HG02852 (cell line): ENCODE measurements around the gene MMP24.
"Not testable (repeated sequence)": the region's sequence is repeated elsewhere in the genome, so short reads cannot be mapped to it uniquely, and the experiment has no call there.

Experiments used
- ATAC-seq: cut with Tn5 transposase; IDR thresholded peaks from one replicate; pipeline ENCODE4 v1.9.1; 2021; ENCODE audit warnings: mild to moderate bottlenecking, moderate library complexity; ENCODE audit not compliant: unreplicated experiment

The MMP24 gene

GRCh38 chr20:35305682-35306556 is 79.4 kb downstream of the MMP24 start:
- ATAC-seq, result no peak

DNA sequence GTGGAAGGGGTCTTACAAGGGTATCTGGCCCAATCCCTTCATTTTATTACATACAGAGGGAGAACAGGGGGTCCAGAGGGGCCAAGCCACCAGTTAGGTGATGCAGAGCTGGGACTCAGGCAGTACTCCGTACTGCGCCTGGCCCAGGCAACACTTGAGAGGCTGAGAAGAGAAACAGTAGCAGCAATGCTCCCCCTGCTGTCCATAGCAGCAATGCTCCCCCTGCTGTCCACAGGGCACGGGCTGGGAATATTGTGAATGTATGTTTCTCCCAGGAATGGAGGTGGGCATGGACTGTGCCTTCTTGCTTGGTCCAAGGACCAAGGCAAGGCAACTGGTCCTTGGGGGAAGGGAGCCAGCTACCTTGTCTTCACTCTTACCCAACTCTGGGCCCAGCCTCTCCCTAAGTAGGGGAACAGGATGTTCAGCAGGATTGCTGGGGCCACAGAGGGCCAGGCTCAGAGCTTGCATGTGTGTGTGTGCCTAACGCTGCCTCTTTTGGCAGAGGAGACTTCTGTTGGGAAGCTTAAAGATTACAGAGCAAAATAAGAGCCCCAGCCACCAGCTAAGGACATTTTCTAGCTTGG is 80.5 kb downstream of the MMP24 start:
- ATAC-seq, result no peak

GRCh38 chr20:35307666-35308653 is 81.5 kb downstream of the MMP24 start:
- no peak for ATAC-seq

- no peak for ATAC-seq
Observed at GRCh38 chr20:35311409-35311808, 84.9 kb downstream of the MMP24 start.

DNA sequence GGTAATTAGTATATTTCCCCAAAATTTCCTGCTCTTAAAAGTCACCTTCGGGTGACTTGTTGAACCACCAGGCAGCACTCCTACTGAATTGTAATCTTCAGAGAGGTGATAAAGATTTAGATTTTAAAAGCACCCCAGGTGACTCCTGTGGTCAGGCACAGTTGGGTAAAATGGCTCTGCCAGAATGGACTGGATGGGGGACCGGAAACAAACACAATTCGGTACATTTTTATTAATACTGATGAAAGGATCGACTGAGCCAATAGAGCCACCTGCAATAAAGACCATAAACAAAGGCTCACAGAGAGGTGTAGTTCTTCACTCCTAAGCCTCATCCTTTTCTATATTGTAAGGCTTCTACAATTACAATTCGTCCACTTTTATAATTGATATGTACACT is 85.3 kb downstream of the MMP24 start:
- no peak for ATAC-seq

GRCh38 chr20:35312318-35312717 is 85.8 kb downstream of the MMP24 start:
- ATAC-seq, result no peak

DNA sequence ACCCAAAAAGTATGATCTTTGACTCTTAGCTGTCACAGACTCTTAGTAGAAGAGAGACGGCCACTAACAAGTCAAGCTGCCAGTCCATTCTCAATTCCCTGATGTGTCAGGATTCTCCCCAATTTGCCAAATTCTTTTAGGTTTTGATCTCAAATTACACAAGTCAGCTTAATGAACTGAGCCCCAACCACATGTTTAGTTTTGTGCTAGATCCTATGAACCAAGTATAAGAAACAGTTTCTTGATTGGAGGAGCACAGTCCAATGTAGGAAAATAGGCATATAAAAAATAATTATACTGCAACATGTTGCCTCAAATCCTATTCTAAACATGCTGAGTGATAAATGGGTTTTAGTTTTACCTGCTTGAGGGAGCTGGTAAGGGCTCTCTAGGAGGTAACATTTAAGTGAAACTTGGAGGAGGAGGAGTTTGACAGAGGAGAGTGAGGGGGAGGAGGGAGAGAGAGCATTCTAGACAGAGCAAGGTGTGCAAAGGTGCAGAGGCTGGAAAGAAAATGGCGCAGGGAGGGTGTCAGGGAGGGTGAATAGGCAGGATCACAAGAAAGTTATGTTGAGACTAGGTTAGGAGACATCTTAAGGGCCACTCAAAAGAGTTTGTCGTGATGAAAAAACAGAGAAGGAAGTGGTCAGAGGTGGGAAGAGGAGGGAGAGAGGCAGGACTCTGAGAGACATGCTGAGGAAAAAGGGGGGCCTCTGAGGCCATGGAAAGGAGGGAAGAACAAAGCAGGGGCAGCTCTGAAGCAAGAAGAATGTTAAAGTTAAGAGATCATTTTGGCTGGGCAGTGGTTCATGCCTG is 88.5 kb downstream of the MMP24 start:
- no peak for ATAC-seq

GRCh38 chr20:35315632-35316020 is 89.1 kb downstream of the MMP24 start:
- not testable (repeated sequence) for ATAC-seq

- no peak for ATAC-seq
Observed at GRCh38 chr20:35316086-35316485, 89.6 kb downstream of the MMP24 start.

DNA sequence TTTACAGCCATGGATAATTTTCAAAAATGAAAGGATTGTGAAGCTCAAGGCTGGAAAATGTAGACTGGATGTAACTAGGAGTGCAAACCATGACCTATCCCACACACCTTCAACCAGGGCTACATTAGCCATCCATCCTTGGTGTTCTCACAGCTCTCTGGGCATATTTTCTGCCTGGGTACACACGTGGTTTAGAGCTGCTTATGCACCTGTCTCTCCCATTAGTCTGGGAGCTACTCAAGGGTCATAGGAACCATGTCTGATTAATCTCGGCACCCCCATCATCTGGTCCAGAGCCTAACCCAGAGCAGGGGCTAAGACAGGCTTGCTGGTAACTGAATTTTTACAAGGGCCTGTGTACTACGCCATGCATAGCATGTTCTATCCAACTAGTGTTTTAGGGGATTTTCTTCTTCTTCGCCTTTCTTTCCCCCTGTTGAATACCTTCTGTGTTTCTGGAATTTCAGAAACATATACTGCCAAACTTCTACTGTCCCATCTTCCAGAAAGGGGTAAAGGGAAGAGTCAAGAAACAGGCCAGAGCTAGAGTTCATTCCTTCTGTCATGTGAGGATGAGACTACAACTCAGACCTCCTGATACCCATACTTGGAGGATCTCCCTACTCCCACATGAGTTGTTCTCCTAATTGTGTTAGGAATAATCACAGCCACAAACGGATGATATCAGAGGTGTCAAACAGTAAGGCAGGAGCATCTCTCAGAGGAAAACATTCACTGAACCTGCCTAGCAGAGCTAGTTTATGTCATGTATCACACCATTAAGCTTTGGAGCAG is 91.1 kb downstream of the MMP24 start:
- no peak for ATAC-seq

GRCh38 chr20:35318502-35319157 is 92.1 kb downstream of the MMP24 start:
- no peak for ATAC-seq

- ATAC-seq, result no peak
Observed at GRCh38 chr20:35319192-35319870, 92.8 kb downstream of the MMP24 start.

DNA sequence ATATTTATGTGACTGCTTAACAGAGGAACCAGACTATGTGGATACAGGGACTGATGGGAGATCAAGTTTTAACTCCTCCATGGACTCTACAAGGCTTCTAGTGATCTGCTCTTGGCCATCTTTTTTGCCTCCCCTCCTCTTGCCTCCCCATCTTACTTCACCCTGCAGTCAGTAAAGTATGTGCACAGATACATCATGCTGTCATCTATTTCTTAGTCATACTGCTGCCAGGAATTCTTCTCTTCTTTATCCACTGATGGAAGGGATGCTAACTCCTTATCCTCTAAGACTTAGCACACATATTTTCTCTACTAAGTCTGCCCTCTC is 93.3 kb downstream of the MMP24 start:
- no peak for ATAC-seq

- no peak for ATAC-seq
Observed at GRCh38 chr20:35320396-35321126, 94.1 kb downstream of the MMP24 start.

- ATAC-seq, result no peak
Observed at GRCh38 chr20:35325401-35325800, 98.9 kb downstream of the MMP24 start.

DNA sequence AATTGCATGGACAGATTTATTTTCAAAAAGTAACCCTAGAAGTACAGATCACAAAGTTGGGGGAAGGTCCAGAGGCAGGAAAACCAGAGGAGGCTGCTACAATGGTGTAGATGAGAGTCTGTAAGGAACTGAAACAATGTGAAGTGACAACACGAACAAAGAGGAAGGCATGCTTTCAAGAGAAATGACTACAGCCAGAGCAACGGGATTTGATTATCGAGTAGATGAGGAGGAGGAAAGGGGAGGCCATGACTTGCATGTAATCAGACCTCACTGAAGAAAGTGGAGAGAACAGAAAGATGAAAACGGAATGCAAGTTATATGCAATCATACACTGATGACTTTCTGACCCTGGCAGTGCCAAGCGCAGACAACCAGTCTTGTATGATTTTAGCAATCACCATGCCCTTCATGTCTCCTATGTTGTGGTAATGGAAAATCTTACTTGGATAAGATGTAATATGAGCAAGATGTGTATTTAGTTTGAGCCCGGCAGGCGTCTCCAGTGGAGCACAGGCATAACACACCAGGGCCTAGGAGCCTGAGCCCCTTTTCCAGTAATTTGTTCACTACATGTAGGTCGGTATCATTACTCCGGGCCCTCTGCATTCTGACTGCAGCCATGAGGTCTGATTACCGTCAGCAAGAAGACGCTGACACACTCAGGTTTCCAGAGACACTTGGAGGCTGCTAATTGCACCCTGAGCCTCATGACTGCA is 99.7 kb downstream of the MMP24 start:
- no peak for ATAC-seq
